Lower leg skin (tissue), 4 donors: Measurements from ENCODE around the gene AGPAT2. TPM values are rescaled to one million over a fixed set of nuclear protein-coding genes. Genes with fewer than 3 reads are reported as not detected.
A peak's percentile ranks its signal among the peaks of the same experiment; 100 is the strongest.

Experiments used
- DNase-seq, 2 donors: peaks; one replicate each; pipeline ENCODE4 v3.0.0-alpha.2; 2019; ENCODE audit warnings: low spot score in 2 of 2
- H3K4me3 ChIP-seq: fragments of 200-600 bp; sonication (generic); 2 replicates; pipeline ENCODE4 v1.5.1; 2017; ENCODE audit warnings: mild to moderate bottlenecking, low read depth; ENCODE audit not compliant: poor library complexity, severe bottlenecking
- CTCF ChIP-seq, 3 donors: fragments of 450-650 bp; IDR thresholded peaks; one replicate each; pipeline ENCODE4 v1.5.1; 2016; ENCODE audit warnings: antibody characterized with exemption in 3 of 3, mild to moderate bottlenecking in 3 of 3, moderate library complexity in 2 of 3
- POLR2A ChIP-seq, 2 donors: fragments of 450-650 bp; IDR thresholded peaks; one replicate each; pipeline ENCODE4 v1.6.1; 2016 to 2017; ENCODE audit warnings: antibody characterized with exemption in 2 of 2, mild to moderate bottlenecking in 1 of 2, moderate library complexity in 1 of 2
- WGBS, 2 donors: methylation state at CpG; one replicate each; pipeline ENCODE4 v1.1.5; 2018; 5-methylcytosine and 5-hydroxymethylcytosine counted together
- intact Hi-C: fragments of 100-400 bp; cut with DNase I; formaldehyde crosslinking; loops from one replicate; pipeline ENCODE4 v1.15.0; 2023; ENCODE audit warnings: low total_unique reads
- total RNA-seq, 4 donors: library from RNA; depleted of rRNA; stranded (reverse); fragments of >200 nt; gene quantifications; one replicate each; pipeline ENCODE4 v1.1.0, GENCODE V29; 2016

The AGPAT2 gene
- total RNA-seq, 4 donors from 2014 or later = 52.4 to 77.7 (median 63.5) TPM

DNA sequence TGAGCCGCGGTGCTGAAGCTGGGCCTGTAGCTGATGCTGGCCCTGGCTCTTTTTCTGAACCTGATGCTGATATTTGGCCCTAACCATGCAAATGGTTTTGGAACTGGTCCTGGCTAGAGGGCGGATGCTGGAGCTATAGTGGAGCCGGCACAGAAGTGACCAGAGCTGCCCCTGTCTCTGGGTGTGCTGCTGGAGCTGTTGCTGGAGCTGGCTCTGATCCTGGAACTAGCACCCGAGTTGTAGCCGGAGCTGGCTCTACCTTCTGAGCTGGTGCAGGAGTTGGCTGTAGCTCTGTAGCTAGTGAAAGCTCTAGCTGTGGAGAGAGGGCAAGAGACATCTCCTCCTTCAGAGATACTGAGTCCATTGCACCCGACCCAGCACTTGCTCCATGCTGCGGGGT, 42.7 kb upstream of the AGPAT2 start:
- H3K4me3 ChIP-seq = no peak overlapping the region
- DNase-seq = no peak
- intact Hi-C loops = no loop called here
- TF ChIP-seq CTCF (IDR thresholded peaks at IDR 0.05) = no peak
- no peak for TF ChIP-seq POLR2A (IDR thresholded peaks at IDR 0.05)
- 76 to 91% methylated on average over 5 to 8 of the region's 8 CpGs for WGBS, 2 donors

GRCh38 chr9:136729144-136729543, 41.9 kb upstream of the AGPAT2 start:
- peak overlapping the region; percentile 79 for H3K4me3 ChIP-seq
- no peak for DNase-seq
- TF ChIP-seq CTCF (IDR thresholded peaks at IDR 0.05) (no peak), POLR2A (IDR thresholded peaks at IDR 0.05) (no peak)
- 54 to 63% methylated on average over 5 to 7 of the region's 7 CpGs for WGBS, 2 donors
- intact Hi-C loops = no loop called here

- peak overlapping the region; percentile 79 for H3K4me3 ChIP-seq
- no peak for DNase-seq
- TF ChIP-seq POLR2A (IDR thresholded peaks at IDR 0.05) = no peak
- no peak for TF ChIP-seq CTCF (IDR thresholded peaks at IDR 0.05)
- intact Hi-C loops = no loop called here
- 1 to 2% methylated on average over 11 to 53 of the region's 53 CpGs for WGBS, 2 donors
Observed at GRCh38 chr9:136728548-136729123, 41.4 kb upstream of the AGPAT2 start.

DNA sequence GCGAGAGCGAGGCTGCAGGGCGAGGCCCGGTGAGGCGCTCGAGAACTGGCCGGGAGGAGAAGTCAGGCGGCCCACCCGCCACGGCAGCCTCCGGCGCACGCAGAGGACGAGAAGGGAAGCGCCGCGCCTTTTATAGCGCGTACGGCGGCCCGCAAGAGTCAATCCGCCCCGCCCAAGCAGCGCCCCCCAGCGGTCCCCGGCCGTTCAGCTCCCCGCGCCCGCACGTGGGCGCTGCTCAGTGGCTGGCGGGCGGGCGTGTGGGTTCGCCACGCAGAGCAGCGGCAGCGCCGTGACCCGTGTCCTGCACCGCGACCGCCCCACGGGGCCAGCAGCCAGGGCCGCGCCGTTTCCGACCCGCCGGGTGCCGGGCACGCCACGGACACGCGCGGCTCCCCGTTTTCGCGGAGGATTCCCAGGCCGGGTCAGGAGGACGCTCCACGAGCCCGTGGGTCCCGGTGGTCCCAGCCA, 40.9 kb upstream of the AGPAT2 start:
- peak overlapping the region; percentile 79 for H3K4me3 ChIP-seq
- WGBS, 2 donors = 1% methylated on average over 15 of the region's 66 CpGs; no CpG with 5 or more reads in 1 of the 2 donors
- intact Hi-C loops = no loop called here
- TF ChIP-seq CTCF (IDR thresholded peaks at IDR 0.05) = no peak
- TF ChIP-seq POLR2A (IDR thresholded peaks at IDR 0.05) = peak in 1 of 2 donors; percentile 93
- DNase-seq = peak; percentile 82 to 98

GRCh38 chr9:136726631-136727191, 39.5 kb upstream of the AGPAT2 start:
- TF ChIP-seq POLR2A (IDR thresholded peaks at IDR 0.05) (no peak), CTCF (IDR thresholded peaks at IDR 0.05) (no peak)

More at GRCh38 chr9:136726631-136727191, 39.5 kb upstream of the AGPAT2 start:
- no peak overlapping the region for H3K4me3 ChIP-seq
- 22 to 23% methylated on average over 18 of the region's 18 CpGs for WGBS, 2 donors
- intact Hi-C loops = no loop called here
- DNase-seq = no peak
